Activated T-helper 1 cell treated with anti-CD3 and anti-CD28 coated beads, Interleukin-2, amount 50 U/mL, for 16 hours (primary cell): ENCODE results near the gene OR10A7.
"Not testable (repeated sequence)": the region's sequence is repeated elsewhere in the genome, so short reads cannot be mapped to it uniquely, and the experiment has no call there.

Source experiments
- DNase-seq, 2 donors: peaks; one replicate each; pipeline ENCODE4 v3.0.0-alpha.2; 2020; ENCODE audit warnings: low read depth in 1 of 2, low spot score in 1 of 2

Gene OR10A7

GRCh38 chr12:55220725-55221124, at the start of gene OR10A7:
OR10A7 (plus strand) TSS chr12:55221025; CDS start chr12:55221025, 0 bp downstream.
- DNase-seq, result no peak

- DNase-seq, result no peak
These were observed 49.4 kb upstream of the OR10A7 start for GRCh38 chr12:55171445-55171844.

GRCh38 chr12:55171846-55172245, 49.0 kb upstream of the OR10A7 start:
- DNase-seq, result not testable (repeated sequence)

GRCh38 chr12:55172686-55173085, 48.1 kb upstream of the OR10A7 start:
- DNase-seq, result no peak

GRCh38 chr12:55173456-55173855, 47.4 kb upstream of the OR10A7 start:
- DNase-seq, result no peak

- no peak for DNase-seq
These were observed 32.3 kb upstream of the OR10A7 start for GRCh38 chr12:55188573-55188972.

GRCh38 chr12:55188974-55189556, 31.8 kb upstream of the OR10A7 start:
- DNase-seq, result no peak

GRCh38 chr12:55194382-55194781, 26.4 kb upstream of the OR10A7 start:
- DNase-seq, result no peak

GRCh38 chr12:55226523-55226922, 5.7 kb downstream of the OR10A7 start:
- no peak for DNase-seq

- no peak for DNase-seq
These were observed 6.8 kb downstream of the OR10A7 start for GRCh38 chr12:55227643-55228042.

GRCh38 chr12:55244309-55244708, 23.5 kb downstream of the OR10A7 start, which contains the start of gene OR6C74:
OR6C74 (plus strand) TSS chr12:55244609; CDS start chr12:55247288, 2,679 bp downstream.
- no peak for DNase-seq

GRCh38 chr12:55246159-55246558, 25.3 kb downstream of the OR10A7 start:
- no peak for DNase-seq

- DNase-seq, result no peak
These were observed 30.1 kb downstream of the OR10A7 start for GRCh38 chr12:55250944-55251343.

- no peak for DNase-seq
These were observed 32.5 kb downstream of the OR10A7 start for GRCh38 chr12:55253281-55253680.

- DNase-seq, result no peak
These were observed 36.0 kb downstream of the OR10A7 start for GRCh38 chr12:55256831-55257230.

- DNase-seq, result no peak
These were observed 37.5 kb downstream of the OR10A7 start for GRCh38 chr12:55258303-55258702.
